PFSK-1 (cell line): ENCODE results near the gene SLC35F1.

Experiments used
- FOXP2 ChIP-seq: optimal IDR thresholded peaks from 2 replicates; pipeline ENCODE3; 2011; ENCODE audit warnings: borderline replicate concordance, control low read depth, inconsistent platforms; ENCODE audit not compliant: insufficient read depth; ENCODE audit errors: extremely low read length, extremely low read depth
- POLR2AphosphoS5 ChIP-seq: IDR thresholded peaks from 2 replicates; pipeline ENCODE4 v1.6.1; 2012; ENCODE audit warnings: low read depth, mild to moderate bottlenecking, control low read depth, low read length, moderate library complexity
- REST ChIP-seq, 2 experiments: IDR thresholded peaks; 2 replicates each; pipeline versions ENCODE4 v1.6.1 to v1.8.0; 2011 to 2012; ENCODE audit warnings: low read depth in 2 of 2, low read length in 2 of 2, control low read depth in 1 of 2, inconsistent platforms in 1 of 2, mild to moderate bottlenecking in 1 of 2, moderate library complexity in 1 of 2; ENCODE audit not compliant: insufficient read depth in 1 of 2
- SIN3A ChIP-seq: IDR thresholded peaks from 2 replicates; pipeline ENCODE4 v1.6.1; 2012; ENCODE audit warnings: mild to moderate bottlenecking, low read length, moderate library complexity, borderline replicate concordance; ENCODE audit not compliant: insufficient read depth
- TAF1 ChIP-seq: IDR thresholded peaks from 2 replicates; pipeline ENCODE4 v1.6.1; 2012; ENCODE audit warnings: low read length, control low read depth, borderline replicate concordance; ENCODE audit not compliant: insufficient read depth

Gene SLC35F1

GRCh38 chr6:117909638-117910037 is 2.6 kb downstream of the SLC35F1 start:
- TF ChIP-seq TAF1 (no peak), REST (IDR thresholded peaks at IDR 0.05; ENCODE audit: insufficient read depth in 1 of 2, low read depth in 2 of 2, low read length in 2 of 2) (no peak), POLR2AphosphoS5 (no peak), FOXP2 (no peak), SIN3A (no peak)

- TF ChIP-seq TAF1 (no peak), POLR2AphosphoS5 (no peak), SIN3A (no peak), FOXP2 (no peak), REST (IDR thresholded peaks at IDR 0.05; ENCODE audit: insufficient read depth in 1 of 2, low read depth in 2 of 2, low read length in 2 of 2) (no peak)
These were observed 3.5 kb downstream of the SLC35F1 start for GRCh38 chr6:117910549-117910948.

- TF ChIP-seq REST (IDR thresholded peaks at IDR 0.05; ENCODE audit: insufficient read depth in 1 of 2, low read depth in 2 of 2, low read length in 2 of 2) (no peak), SIN3A (no peak)
These were observed 4.1 kb downstream of the SLC35F1 start for GRCh38 chr6:117911150-117911549.

- TF ChIP-seq REST (IDR thresholded peaks at IDR 0.05; ENCODE audit: insufficient read depth in 1 of 2, low read depth in 2 of 2, low read length in 2 of 2) (no peak), TAF1 (no peak), POLR2AphosphoS5 (no peak), SIN3A (no peak), FOXP2 (no peak)
These were observed 4.6 kb downstream of the SLC35F1 start for GRCh38 chr6:117911660-117912059.

GRCh38 chr6:117915846-117916245 is 8.8 kb downstream of the SLC35F1 start:
- TF ChIP-seq REST (IDR thresholded peaks at IDR 0.05; ENCODE audit: insufficient read depth in 1 of 2, low read depth in 2 of 2, low read length in 2 of 2) = no peak
- no peak for TF ChIP-seq POLR2AphosphoS5
- TF ChIP-seq FOXP2 = no peak
- TF ChIP-seq SIN3A = no peak
- no peak for TF ChIP-seq TAF1
